ENCODE data around the gene HELZ.
"Not testable (repeated sequence)": the region's sequence is repeated elsewhere in the genome, so short reads cannot be mapped to it uniquely, and the experiment has no call there.

The HELZ gene

DNA sequence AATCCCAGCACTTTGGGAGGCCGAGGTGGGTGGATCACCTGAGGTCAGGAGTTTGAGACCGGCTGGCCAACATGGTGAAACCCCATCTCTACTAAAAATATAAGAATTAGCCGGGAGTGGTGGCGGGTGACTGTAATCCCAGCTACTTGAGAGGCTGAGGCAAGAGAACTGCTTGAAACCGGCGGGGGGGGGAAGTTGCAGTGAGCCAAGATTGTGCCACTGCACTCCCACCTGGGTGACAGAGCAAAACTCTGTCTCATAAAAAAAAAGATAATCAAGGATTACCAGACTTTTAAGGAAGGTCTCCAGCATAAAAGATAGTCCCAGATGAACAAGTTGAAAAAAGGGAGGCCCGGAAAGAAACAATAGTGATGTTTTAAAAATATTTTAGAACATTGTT, 152.3 kb downstream of the HELZ start:
- H3K79me2 ChIP-seq (ENCODE audit: control insufficient read depth, insufficient read depth, low read length, poor library complexity); DNase-seq; H3K4me2 ChIP-seq (ENCODE audit: low read length); H2BK12ac ChIP-seq (ENCODE audit: low read length); H3K27ac ChIP-seq (ENCODE audit: low read depth, low read length); H3K18ac ChIP-seq (ENCODE audit: low read length); H3K27me3 ChIP-seq (ENCODE audit: insufficient read depth, low read length); H4K8ac ChIP-seq (ENCODE audit: low read depth, low read length); H2BK5ac ChIP-seq (ENCODE audit: low read depth, low read length, poor library complexity); H3K23ac ChIP-seq (ENCODE audit: low read length); H2BK120ac ChIP-seq (ENCODE audit: insufficient read depth, low read length, poor library complexity); H3K14ac ChIP-seq (ENCODE audit: low read length); H3K9me3 ChIP-seq (ENCODE audit: insufficient read depth, low read depth, low read length); H3K4ac ChIP-seq (ENCODE audit: low read depth, low read length); H4K12ac ChIP-seq (ENCODE audit: low read depth, low read length); H3K36me3 ChIP-seq (ENCODE audit: control insufficient read depth in 1 of 2, insufficient read depth in 2 of 2, low read length in 2 of 2); H2AFZ ChIP-seq (ENCODE audit: insufficient read depth, low read length, poor library complexity); H2AK5ac ChIP-seq (ENCODE audit: low read length); H3K9ac ChIP-seq (ENCODE audit: low read length); H3K4me1 ChIP-seq (ENCODE audit: control insufficient read depth in 1 of 2, insufficient read depth in 2 of 2, low read length in 2 of 2); H3K79me1 ChIP-seq (ENCODE audit: low read length); H3K4me3 ChIP-seq (ENCODE audit: low read depth, low read length); H4K91ac ChIP-seq (ENCODE audit: low read depth, low read length): not testable (repeated sequence)
- WGBS (ENCODE audit: extremely low coverage, insufficient coverage, insufficient read length): no CpG with 5 or more reads among the region's 7 CpGs

DNA sequence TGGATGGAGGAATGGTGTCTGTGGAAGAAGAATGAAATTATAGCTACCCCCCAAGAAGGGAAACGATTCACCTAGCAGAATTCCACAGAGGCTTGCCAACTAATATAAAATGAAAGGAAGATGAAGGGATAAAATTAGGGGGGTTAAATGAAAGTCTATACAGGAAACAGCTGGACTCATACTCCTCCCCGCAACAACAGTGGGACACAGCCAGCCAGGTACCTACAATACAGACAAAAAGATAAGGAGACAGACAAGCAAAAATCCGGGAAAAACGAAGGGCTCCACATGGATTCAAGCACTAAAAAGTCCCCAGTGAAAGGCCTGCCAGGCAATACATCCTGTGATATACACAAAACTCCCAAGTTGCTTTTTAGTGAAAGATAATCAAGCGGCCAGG, 152.7 kb downstream of the HELZ start:
- Histone ChIP-seq H3K36me3 (ENCODE audit: control insufficient read depth in 1 of 2, insufficient read depth in 2 of 2, low read length in 2 of 2) (no peaks in the 10 kb centered on the region), H4K8ac (ENCODE audit: low read depth, low read length) (no peak overlapping the region), H3K4me1 (ENCODE audit: control insufficient read depth in 1 of 2, insufficient read depth in 2 of 2, low read length in 2 of 2) (no peaks in the 10 kb centered on the region), H4K91ac (ENCODE audit: low read depth, low read length) (no peak overlapping the region), H3K4me3 (ENCODE audit: low read depth, low read length) (no peak overlapping the region), H2AFZ (ENCODE audit: insufficient read depth, low read length, poor library complexity) (no peak overlapping the region), H3K4me2 (ENCODE audit: low read length) (no peak overlapping the region), H3K27me3 (ENCODE audit: insufficient read depth, low read length) (no peaks in the 10 kb centered on the region), H4K12ac (ENCODE audit: low read depth, low read length) (no peak overlapping the region), H2BK120ac (ENCODE audit: insufficient read depth, low read length, poor library complexity) (no peak overlapping the region), H2BK5ac (ENCODE audit: low read depth, low read length, poor library complexity) (no peak overlapping the region), H3K79me2 (ENCODE audit: control insufficient read depth, insufficient read depth, low read length, poor library complexity) (no peaks in the 10 kb centered on the region), H2BK12ac (ENCODE audit: low read length) (no peak overlapping the region), H3K14ac (ENCODE audit: low read length) (no peak overlapping the region), H3K18ac (ENCODE audit: low read length) (no peak overlapping the region), H3K4ac (ENCODE audit: low read depth, low read length) (no peak overlapping the region), H3K9me3 (ENCODE audit: insufficient read depth, low read depth, low read length) (no peaks in the 10 kb centered on the region), H3K23ac (ENCODE audit: low read length) (no peak overlapping the region), H2AK5ac (ENCODE audit: low read length) (no peak overlapping the region), H3K9ac (ENCODE audit: low read length) (no peak overlapping the region), H3K27ac (ENCODE audit: low read depth, low read length) (no peak overlapping the region), H3K79me1 (ENCODE audit: low read length) (no peaks in the 10 kb centered on the region)
- no CpG with 5 or more reads among the region's 5 CpGs for WGBS (ENCODE audit: extremely low coverage, insufficient coverage, insufficient read length)
- no peak for DNase-seq

DNA sequence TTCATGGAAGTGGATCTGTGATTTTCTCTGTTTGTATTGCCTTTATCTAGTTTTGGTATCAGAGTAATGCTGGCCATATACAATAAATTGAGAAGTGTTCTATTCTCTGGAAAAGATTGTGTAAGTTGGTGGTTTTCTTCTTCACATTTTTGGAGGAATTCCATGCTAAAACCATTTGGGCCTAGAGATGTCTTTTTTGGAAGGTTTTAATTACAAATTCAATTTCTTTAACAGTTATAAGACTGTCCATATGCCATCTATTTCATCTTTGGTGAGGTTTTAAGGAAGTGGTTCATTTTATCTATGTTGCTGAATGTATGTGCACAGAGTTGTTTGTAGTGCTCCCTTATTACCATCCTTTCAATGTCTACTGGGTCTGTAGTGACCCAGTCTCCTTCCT, 154.7 kb downstream of the HELZ start:
- Histone ChIP-seq H3K23ac (ENCODE audit: low read length) (no peak overlapping the region), H3K4me1 (ENCODE audit: control insufficient read depth in 1 of 2, insufficient read depth in 2 of 2, low read length in 2 of 2) (no peaks in the 10 kb centered on the region), H3K18ac (ENCODE audit: low read length) (no peak overlapping the region), H2BK5ac (ENCODE audit: low read depth, low read length, poor library complexity) (no peak overlapping the region), H3K79me1 (ENCODE audit: low read length) (no peaks in the 10 kb centered on the region), H3K9ac (ENCODE audit: low read length) (no peak overlapping the region), H4K91ac (ENCODE audit: low read depth, low read length) (no peak overlapping the region), H3K4me2 (ENCODE audit: low read length) (no peak overlapping the region), H3K4me3 (ENCODE audit: low read depth, low read length) (no peak overlapping the region), H4K8ac (ENCODE audit: low read depth, low read length) (no peak overlapping the region), H3K4ac (ENCODE audit: low read depth, low read length) (no peak overlapping the region), H3K36me3 (ENCODE audit: control insufficient read depth in 1 of 2, insufficient read depth in 2 of 2, low read length in 2 of 2) (peaks cover 3 to 6% of the 10 kb centered on the region in 2 experiments), H2BK12ac (ENCODE audit: low read length) (no peak overlapping the region), H2BK120ac (ENCODE audit: insufficient read depth, low read length, poor library complexity) (no peak overlapping the region), H4K12ac (ENCODE audit: low read depth, low read length) (no peak overlapping the region), H2AFZ (ENCODE audit: insufficient read depth, low read length, poor library complexity) (no peak overlapping the region), H2AK5ac (ENCODE audit: low read length) (no peak overlapping the region), H3K79me2 (ENCODE audit: control insufficient read depth, insufficient read depth, low read length, poor library complexity) (no peaks in the 10 kb centered on the region), H3K27me3 (ENCODE audit: insufficient read depth, low read length) (no peaks in the 10 kb centered on the region), H3K27ac (ENCODE audit: low read depth, low read length) (no peak overlapping the region), H3K9me3 (ENCODE audit: insufficient read depth, low read depth, low read length) (no peaks in the 10 kb centered on the region), H3K14ac (ENCODE audit: low read length) (no peak overlapping the region)
- no peak for DNase-seq

- H3K23ac ChIP-seq (ENCODE audit: low read length): no peak overlapping the region
- H3K36me3 ChIP-seq (ENCODE audit: control insufficient read depth in 1 of 2, insufficient read depth in 2 of 2, low read length in 2 of 2): peaks cover 3 to 6% of the 10 kb centered on the region in 2 experiments
- no peak for DNase-seq
Observed at GRCh38 chr17:67088639-67089038, 156.4 kb downstream of the HELZ start.

More at GRCh38 chr17:67088639-67089038, 156.4 kb downstream of the HELZ start:
- Histone ChIP-seq H3K4ac (ENCODE audit: low read depth, low read length) (no peak overlapping the region), H3K9ac (ENCODE audit: low read length) (no peak overlapping the region), H2AFZ (ENCODE audit: insufficient read depth, low read length, poor library complexity) (no peak overlapping the region), H2BK5ac (ENCODE audit: low read depth, low read length, poor library complexity) (no peak overlapping the region), H3K18ac (ENCODE audit: low read length) (no peak overlapping the region), H2AK5ac (ENCODE audit: low read length) (no peak overlapping the region), H3K4me1 (ENCODE audit: control insufficient read depth in 1 of 2, insufficient read depth in 2 of 2, low read length in 2 of 2) (no peaks in the 10 kb centered on the region), H3K27me3 (ENCODE audit: insufficient read depth, low read length) (no peaks in the 10 kb centered on the region), H3K79me1 (ENCODE audit: low read length) (no peaks in the 10 kb centered on the region), H3K4me3 (ENCODE audit: low read depth, low read length) (no peak overlapping the region), H3K79me2 (ENCODE audit: control insufficient read depth, insufficient read depth, low read length, poor library complexity) (no peaks in the 10 kb centered on the region), H4K91ac (ENCODE audit: low read depth, low read length) (no peak overlapping the region), H3K14ac (ENCODE audit: low read length) (no peak overlapping the region), H2BK12ac (ENCODE audit: low read length) (no peak overlapping the region), H2BK120ac (ENCODE audit: insufficient read depth, low read length, poor library complexity) (no peak overlapping the region), H3K9me3 (ENCODE audit: insufficient read depth, low read depth, low read length) (no peaks in the 10 kb centered on the region), H3K27ac (ENCODE audit: low read depth, low read length) (no peak overlapping the region), H3K4me2 (ENCODE audit: low read length) (no peak overlapping the region), H4K8ac (ENCODE audit: low read depth, low read length) (no peak overlapping the region), H4K12ac (ENCODE audit: low read depth, low read length) (no peak overlapping the region)
- no CpG with 5 or more reads among the region's 3 CpGs for WGBS (ENCODE audit: extremely low coverage, insufficient coverage, insufficient read length)
